ENCODE results near the gene BCAN. TPM values are rescaled to one million over a fixed set of nuclear protein-coding genes. Genes with fewer than 3 reads are reported as not detected.

Gene BCAN
- total RNA-seq, 1 experiment from 2014 or later, result 3.6 TPM

DNA sequence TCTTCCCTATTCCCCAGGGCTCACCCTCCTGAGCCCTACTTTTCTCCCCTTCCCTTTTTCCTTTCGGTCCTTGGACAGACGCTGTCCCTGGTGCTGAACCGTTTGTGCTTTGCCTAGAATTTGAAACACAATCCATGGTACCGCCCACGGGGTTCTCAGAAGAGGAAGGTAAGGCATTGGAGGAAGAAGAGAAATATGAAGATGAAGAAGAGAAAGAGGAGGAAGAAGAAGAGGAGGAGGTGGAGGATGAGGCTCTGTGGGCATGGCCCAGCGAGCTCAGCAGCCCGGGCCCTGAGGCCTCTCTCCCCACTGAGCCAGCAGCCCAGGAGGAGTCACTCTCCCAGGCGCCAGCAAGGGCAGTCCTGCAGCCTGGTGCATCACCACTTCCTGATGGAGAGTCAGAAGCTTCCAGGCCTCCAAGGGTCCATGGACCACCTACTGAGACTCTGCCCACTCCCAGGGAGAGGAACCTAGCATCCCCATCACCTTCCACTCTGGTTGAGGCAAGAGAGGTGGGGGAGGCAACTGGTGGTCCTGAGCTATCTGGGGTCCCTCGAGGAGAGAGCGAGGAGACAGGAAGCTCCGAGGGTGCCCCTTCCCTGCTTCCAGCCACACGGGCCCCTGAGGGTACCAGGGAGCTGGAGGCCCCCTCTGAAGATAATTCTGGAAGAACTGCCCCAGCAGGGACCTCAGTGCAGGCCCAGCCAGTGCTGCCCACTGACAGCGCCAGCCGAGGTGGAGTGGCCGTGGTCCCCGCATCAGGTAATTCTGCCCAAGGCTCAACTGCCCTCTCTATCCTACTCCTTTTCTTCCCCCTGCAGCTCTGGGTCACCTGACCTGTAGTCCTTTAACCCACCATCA is 10.4 kb downstream of the BCAN start (continued):
- TF ChIP-seq GRHL2 (CRISPR knock-in tag; IDR thresholded peaks at IDR 0.05; ENCODE audit: insufficient replicate concordance, severe bottlenecking) (no peak), ZNF396 (CRISPR knock-in tag; IDR thresholded peaks at IDR 0.05; ENCODE audit: borderline replicate concordance) (no peak), EMX1 (CRISPR knock-in tag; IDR thresholded peaks at IDR 0.05) (no peak), SMAD3 (CRISPR knock-in tag; IDR thresholded peaks at IDR 0.05; ENCODE audit: borderline replicate concordance) (peak; percentile 85; the same call in 1 of the 2 replicates)

GRCh38 chr1:156652992-156653355 is 11.1 kb downstream of the BCAN start:
- no peaks in the 10 kb centered on the region for H3K9me3 Mint-ChIP-seq
- ATAC-seq (no peak), DNase-seq (ENCODE audit: low spot score) (no peak)
- ChIA-PET CTCF (interaction anchor here (0.7 to 6.2 kb wide), 7 partner anchors 8 to 73 kb away, joined by 3 to 74 read pairs (median 5); partner anchors contain the start of gene HAPLN2), POLR2A (no interaction called here)
- H3K4me1 Mint-ChIP-seq, result peaks cover 33% of the 10 kb centered on the region
- no peaks in the 10 kb centered on the region for H3K36me3 Mint-ChIP-seq
- peaks cover 95% of the 10 kb centered on the region for H3K27me3 Mint-ChIP-seq (ENCODE audit: low read depth)
- H3K4me3 Mint-ChIP-seq, result no peak overlapping the region
- H3K27ac Mint-ChIP-seq, result no peak overlapping the region
- no peak for TF ChIP-seq CBFB (CRISPR knock-in tag; IDR thresholded peaks at IDR 0.05; ENCODE audit: low read depth)
- no peak for TF ChIP-seq MYBL2 (CRISPR knock-in tag; IDR thresholded peaks at IDR 0.05)
- no peak for TF ChIP-seq AR (CRISPR knock-in tag; IDR thresholded peaks at IDR 0.05)
- TF ChIP-seq NFYB (CRISPR knock-in tag; conservative IDR thresholded peaks at IDR 0.05; ENCODE audit: low read depth), result no peak
- TF ChIP-seq, protein P1, sequence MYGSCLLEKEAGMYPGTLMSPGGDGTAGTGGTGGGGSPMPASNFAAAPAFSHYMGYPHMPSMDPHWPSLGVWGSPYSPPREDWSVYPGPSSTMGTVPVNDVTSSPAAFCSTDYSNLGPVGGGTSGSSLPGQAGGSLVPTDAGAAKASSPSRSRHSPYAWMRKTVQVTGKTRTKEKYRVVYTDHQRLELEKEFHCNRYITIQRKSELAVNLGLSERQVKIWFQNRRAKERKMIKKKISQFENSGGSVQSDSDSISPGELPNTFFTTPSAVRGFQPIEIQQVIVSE (CRISPR knock-in tag; IDR thresholded peaks at IDR 0.05; ENCODE audit: borderline replicate concordance), result no peak
- TF ChIP-seq, protein P2, sequence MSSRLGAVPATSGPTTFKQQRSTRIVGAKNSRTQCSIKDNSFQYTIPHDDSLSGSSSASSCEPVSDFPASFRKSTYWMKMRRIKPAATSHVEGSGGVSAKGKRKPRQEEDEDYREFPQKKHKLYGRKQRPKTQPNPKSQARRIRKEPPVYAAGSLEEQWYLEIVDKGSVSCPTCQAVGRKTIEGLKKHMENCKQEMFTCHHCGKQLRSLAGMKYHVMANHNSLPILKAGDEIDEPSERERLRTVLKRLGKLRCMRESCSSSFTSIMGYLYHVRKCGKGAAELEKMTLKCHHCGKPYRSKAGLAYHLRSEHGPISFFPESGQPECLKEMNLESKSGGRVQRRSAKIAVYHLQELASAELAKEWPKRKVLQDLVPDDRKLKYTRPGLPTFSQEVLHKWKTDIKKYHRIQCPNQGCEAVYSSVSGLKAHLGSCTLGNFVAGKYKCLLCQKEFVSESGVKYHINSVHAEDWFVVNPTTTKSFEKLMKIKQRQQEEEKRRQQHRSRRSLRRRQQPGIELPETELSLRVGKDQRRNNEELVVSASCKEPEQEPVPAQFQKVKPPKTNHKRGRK (CRISPR knock-in tag; IDR thresholded peaks at IDR 0.05; ENCODE audit: borderline replicate concordance), result no peak
- TF ChIP-seq USF1 (CRISPR knock-in tag; IDR thresholded peaks at IDR 0.05), result no peak
- no peak for TF ChIP-seq CTCF (IDR thresholded peaks at IDR 0.05)
- TF ChIP-seq, protein P3, sequence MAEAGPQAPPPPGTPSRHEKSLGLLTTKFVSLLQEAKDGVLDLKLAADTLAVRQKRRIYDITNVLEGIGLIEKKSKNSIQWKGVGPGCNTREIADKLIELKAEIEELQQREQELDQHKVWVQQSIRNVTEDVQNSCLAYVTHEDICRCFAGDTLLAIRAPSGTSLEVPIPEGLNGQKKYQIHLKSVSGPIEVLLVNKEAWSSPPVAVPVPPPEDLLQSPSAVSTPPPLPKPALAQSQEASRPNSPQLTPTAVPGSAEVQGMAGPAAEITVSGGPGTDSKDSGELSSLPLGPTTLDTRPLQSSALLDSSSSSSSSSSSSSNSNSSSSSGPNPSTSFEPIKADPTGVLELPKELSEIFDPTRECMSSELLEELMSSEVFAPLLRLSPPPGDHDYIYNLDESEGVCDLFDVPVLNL (CRISPR knock-in tag; IDR thresholded peaks at IDR 0.05; ENCODE audit: borderline replicate concordance, low read depth), result no peak
- TF ChIP-seq ZNF121 (CRISPR knock-in tag; IDR thresholded peaks at IDR 0.05), result no peak
- TF ChIP-seq ESRRA (CRISPR knock-in tag; IDR thresholded peaks at IDR 0.05; ENCODE audit: borderline replicate concordance), result no peak
- TF ChIP-seq RORB (CRISPR knock-in tag; IDR thresholded peaks at IDR 0.05), result no peak
- TF ChIP-seq, protein P4, sequence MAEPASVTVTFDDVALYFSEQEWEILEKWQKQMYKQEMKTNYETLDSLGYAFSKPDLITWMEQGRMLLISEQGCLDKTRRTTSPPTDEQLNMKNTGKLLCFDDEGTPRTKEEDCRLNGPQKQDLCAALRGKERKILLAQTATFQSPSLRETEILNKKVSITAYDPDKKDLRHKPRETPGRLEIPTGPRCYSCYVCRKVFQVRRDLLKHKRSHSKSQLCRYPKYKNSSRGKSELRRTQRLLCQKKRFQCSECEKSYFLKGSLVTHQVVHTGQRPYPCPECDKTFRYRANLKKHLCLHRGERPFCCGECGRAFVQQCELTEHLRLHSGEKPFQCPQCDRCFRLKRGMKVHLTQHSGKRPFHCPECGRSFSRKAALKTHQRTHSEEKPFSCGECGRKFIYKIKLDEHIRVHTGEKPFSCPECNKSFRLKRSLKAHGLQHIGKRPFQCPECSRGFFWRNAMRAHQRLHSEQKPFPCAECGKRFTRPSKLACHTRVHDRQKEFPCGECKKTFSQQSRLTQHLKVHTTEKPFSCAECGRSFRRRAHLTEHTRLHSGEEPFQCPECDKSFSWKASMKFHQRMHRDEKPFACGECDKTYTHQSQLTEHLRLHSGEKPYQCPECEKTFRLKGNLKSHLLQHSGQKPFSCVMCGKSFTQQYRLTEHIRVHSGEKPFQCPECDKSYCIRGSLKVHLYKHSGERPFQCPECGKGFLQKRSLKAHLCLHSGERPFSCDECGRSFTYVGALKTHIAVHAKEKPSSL (CRISPR knock-in tag; conservative IDR thresholded peaks at IDR 0.05), result no peak
